COLO668 (cell line): ENCODE results near the gene KRT31.
"Not testable (repeated sequence)": the region's sequence is repeated elsewhere in the genome, so short reads cannot be mapped to it uniquely, and the experiment has no call there.

Experiments used
- DNase-seq: peaks from one replicate; lab custom pipeline; 2025; ENCODE audit not compliant: unreplicated experiment; lab: John Stamatoyannopoulos, UW

Gene KRT31

GRCh38 chr17:41418116-41418860 lies 20.9 kb upstream of the KRT31 start:
- no peak for DNase-seq

- DNase-seq, result peak; percentile 2
Observed at GRCh38 chr17:41417576-41418015, 20.2 kb upstream of the KRT31 start.

- DNase-seq, result no peak
Observed at GRCh38 chr17:41417127-41417526, 19.7 kb upstream of the KRT31 start.

- no peak for DNase-seq
Observed at GRCh38 chr17:41416479-41416878, 19.1 kb upstream of the KRT31 start.

- no peak for DNase-seq
Observed at GRCh38 chr17:41415833-41416335, 18.5 kb upstream of the KRT31 start.

- DNase-seq, result no peak
Observed at GRCh38 chr17:41415411-41415810, 18.0 kb upstream of the KRT31 start.

- DNase-seq, result no peak
Observed at GRCh38 chr17:41413982-41414381, 16.6 kb upstream of the KRT31 start.

- no peak for DNase-seq
Observed at GRCh38 chr17:41413353-41413957, 16.0 kb upstream of the KRT31 start.

GRCh38 chr17:41411072-41411840 lies 13.8 kb upstream of the KRT31 start:
- DNase-seq, result no peak

- no peak for DNase-seq
Observed at GRCh38 chr17:41407226-41407625, 9.8 kb upstream of the KRT31 start.

GRCh38 chr17:41406205-41406604 lies 8.8 kb upstream of the KRT31 start:
- no peak for DNase-seq

GRCh38 chr17:41404024-41404671 lies 6.7 kb upstream of the KRT31 start:
- DNase-seq, result no peak

- no peak for DNase-seq
Observed at GRCh38 chr17:41403404-41404023, 6.1 kb upstream of the KRT31 start.

- DNase-seq, result no peak
Observed at GRCh38 chr17:41402161-41402560, 4.8 kb upstream of the KRT31 start.

GRCh38 chr17:41396340-41396739 lies 1.1 kb downstream of the KRT31 start:
- DNase-seq, result no peak

- DNase-seq, result no peak
Observed at GRCh38 chr17:41395611-41396010, 1.8 kb downstream of the KRT31 start.

- DNase-seq, result not testable (repeated sequence)
Observed at GRCh38 chr17:41395044-41395443, 2.4 kb downstream of the KRT31 start.

GRCh38 chr17:41394254-41394996 lies 3.0 kb downstream of the KRT31 start:
- no peak for DNase-seq

- DNase-seq, result no peak
Observed at GRCh38 chr17:41393826-41394225, 3.6 kb downstream of the KRT31 start.

- no peak for DNase-seq
Observed at GRCh38 chr17:41393294-41393693, 4.1 kb downstream of the KRT31 start.
